Kidney epithelial cell (primary cell): ENCODE data around the gene IMMP2L. TPM values are rescaled to one million over a fixed set of nuclear protein-coding genes. Genes with fewer than 3 reads are reported as not detected.
A peak's percentile ranks its signal among the peaks of the same experiment; 100 is the strongest.

ENCODE experiments used
- DNase-seq: peaks from one replicate; pipeline ENCODE4 v3.0.0-alpha.2; 2010; ENCODE audit warnings: low read depth
- H3K27me3 ChIP-seq: 2 replicates; pipeline ENCODE4 v1.6.0; 2011; ENCODE audit warnings: low read length; ENCODE audit not compliant: control insufficient read depth, insufficient read depth
- H3K36me3 ChIP-seq: 2 replicates; pipeline ENCODE4 v1.5.1; 2011; ENCODE audit warnings: low read length; ENCODE audit not compliant: control insufficient read depth, insufficient read depth
- H3K4me3 ChIP-seq: 2 replicates; pipeline ENCODE4 v1.5.1; 2011; ENCODE audit warnings: low read depth, mild to moderate bottlenecking, control low read depth, low read length
- total RNA-seq: library from RNA; depleted of rRNA; stranded (reverse); fragments of >200 nt; gene quantifications from 2 replicates; pipeline ENCODE4 v1.2.3, GENCODE V29; 2015
- TF ChIP-seq, protein P1 (sequence below): IDR thresholded peaks from 2 replicates; pipeline ENCODE4 v1.5.1; 2011; ENCODE audit warnings: mild to moderate bottlenecking, moderate library complexity, low read length, control low read depth, inconsistent platforms; ENCODE audit not compliant: insufficient read depth, poor library complexity, severe bottlenecking

The IMMP2L gene
- total RNA-seq, 1 donor from 2014 or later, result 30.8 TPM

DNA sequence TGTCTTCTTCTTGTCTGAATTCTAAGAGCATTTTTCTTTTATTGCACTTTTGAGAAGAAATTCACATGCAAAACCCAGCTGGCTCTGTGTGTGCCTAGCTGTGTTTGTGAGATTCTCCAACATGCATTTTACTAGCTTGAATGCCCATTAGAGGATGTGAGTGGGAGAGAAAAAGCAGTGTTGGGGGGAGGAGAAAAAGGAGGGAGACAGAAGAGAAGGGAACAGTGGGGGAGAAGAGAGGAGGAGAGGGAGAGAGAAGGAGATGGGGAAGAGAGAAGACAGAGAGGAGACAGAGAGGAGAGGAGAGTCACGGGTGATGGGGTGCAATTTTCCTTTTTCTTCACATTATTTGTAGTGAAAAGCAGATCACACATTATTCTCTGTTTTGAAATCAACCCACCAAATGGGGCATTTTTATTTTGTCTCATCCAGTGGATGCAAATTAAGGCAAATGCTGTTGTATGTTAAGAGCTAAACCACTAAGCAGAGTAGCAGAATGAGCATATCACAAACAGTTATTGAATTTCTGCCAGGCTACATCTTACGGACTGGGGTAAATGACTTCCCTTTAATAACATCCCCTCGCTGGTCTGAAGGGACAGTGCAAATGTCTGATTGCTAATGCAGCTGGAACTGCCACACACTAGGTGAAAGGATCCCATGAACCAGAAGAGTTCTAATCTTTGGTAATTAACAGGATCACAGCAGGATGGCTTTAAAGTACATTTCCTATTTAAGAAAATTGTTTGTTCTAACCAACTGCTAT is 470.5 kb downstream of the IMMP2L start:
- no peaks in the 10 kb centered on the region for H3K27me3 ChIP-seq
- peak overlapping the region; percentile 2 for H3K4me3 ChIP-seq
- DNase-seq, result no peak
- H3K36me3 ChIP-seq, result no peaks in the 10 kb centered on the region
- TF ChIP-seq, protein P1, sequence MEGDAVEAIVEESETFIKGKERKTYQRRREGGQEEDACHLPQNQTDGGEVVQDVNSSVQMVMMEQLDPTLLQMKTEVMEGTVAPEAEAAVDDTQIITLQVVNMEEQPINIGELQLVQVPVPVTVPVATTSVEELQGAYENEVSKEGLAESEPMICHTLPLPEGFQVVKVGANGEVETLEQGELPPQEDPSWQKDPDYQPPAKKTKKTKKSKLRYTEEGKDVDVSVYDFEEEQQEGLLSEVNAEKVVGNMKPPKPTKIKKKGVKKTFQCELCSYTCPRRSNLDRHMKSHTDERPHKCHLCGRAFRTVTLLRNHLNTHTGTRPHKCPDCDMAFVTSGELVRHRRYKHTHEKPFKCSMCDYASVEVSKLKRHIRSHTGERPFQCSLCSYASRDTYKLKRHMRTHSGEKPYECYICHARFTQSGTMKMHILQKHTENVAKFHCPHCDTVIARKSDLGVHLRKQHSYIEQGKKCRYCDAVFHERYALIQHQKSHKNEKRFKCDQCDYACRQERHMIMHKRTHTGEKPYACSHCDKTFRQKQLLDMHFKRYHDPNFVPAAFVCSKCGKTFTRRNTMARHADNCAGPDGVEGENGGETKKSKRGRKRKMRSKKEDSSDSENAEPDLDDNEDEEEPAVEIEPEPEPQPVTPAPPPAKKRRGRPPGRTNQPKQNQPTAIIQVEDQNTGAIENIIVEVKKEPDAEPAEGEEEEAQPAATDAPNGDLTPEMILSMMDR, result no peak

GRCh38 chr7:111090846-111091245 is 471.4 kb downstream of the IMMP2L start, which contains the start of gene LRRN3:
Gene LRRN3 (plus strand): TSS chr7:111091127. CDS start chr7:111122773, 31,646 bp downstream.
- no peak for DNase-seq
- TF ChIP-seq, protein P1, result no peak
- H3K36me3 ChIP-seq, result no peaks in the 10 kb centered on the region
- no peaks in the 10 kb centered on the region for H3K27me3 ChIP-seq
- H3K4me3 ChIP-seq, result peak within 1 kb of the TSS; percentile 2

GRCh38 chr7:111089822-111090426 is 472.4 kb downstream of the IMMP2L start:
- Histone ChIP-seq H3K27me3 (no peaks in the 10 kb centered on the region), H3K4me3 (no peak overlapping the region), H3K36me3 (no peaks in the 10 kb centered on the region)
- DNase-seq, result no peak
- TF ChIP-seq, protein P1, result peak; percentile 61

DNA sequence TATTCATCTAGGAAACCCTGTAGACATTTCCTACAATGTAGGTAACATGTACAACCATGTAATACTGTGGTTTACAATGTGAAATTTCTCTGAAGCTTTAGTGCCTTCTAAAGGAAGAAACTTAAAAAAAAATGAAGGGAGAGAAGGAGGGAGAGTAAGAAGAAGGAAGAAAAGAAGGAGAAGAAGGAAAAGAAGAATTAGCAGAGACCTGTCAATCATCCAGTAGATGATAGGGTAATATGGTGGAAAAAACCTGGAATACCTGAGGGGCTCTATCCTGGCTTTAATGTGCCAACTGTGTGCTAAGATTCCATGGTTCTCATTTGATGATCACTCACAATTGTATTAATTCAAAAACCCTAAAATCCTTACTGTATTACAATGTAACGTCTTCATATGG is 474.0 kb downstream of the IMMP2L start:
- H3K27me3 ChIP-seq, result no peaks in the 10 kb centered on the region
- TF ChIP-seq, protein P1, result no peak
- no peak overlapping the region for H3K4me3 ChIP-seq
- no peak for DNase-seq
- H3K36me3 ChIP-seq, result no peaks in the 10 kb centered on the region

DNA sequence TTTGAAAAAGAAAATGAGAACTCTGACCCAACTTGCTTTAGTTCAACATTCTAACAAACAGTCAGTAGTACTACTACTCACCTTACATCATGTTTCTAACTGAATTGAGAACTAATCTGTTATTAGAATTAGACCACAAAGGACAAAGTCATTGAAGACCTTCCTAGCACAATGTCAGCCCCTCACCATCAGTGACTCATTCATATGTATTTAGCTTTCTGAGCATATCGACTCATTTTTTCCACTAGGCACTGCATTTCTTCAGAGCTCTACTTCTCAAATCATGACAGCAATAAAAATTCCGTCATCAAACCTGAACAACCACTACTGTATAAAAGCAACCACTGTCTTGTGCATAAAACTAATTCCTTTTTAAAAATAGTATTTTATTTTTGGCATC is 475.8 kb downstream of the IMMP2L start:
- Histone ChIP-seq H3K4me3 (no peak overlapping the region), H3K27me3 (no peaks in the 10 kb centered on the region), H3K36me3 (no peaks in the 10 kb centered on the region)
- TF ChIP-seq, protein P1, result no peak
- no peak for DNase-seq

- no peaks in the 10 kb centered on the region for H3K27me3 ChIP-seq
- H3K4me3 ChIP-seq, result no peak overlapping the region
- H3K36me3 ChIP-seq, result no peaks in the 10 kb centered on the region
- no peak for DNase-seq
- TF ChIP-seq, protein P1, result no peak
Measured at GRCh38 chr7:111085356-111085755, 476.9 kb downstream of the IMMP2L start.
